ENCODE measurements around the gene SLC2A13.

GRCh38 chr12:39804479-39804878, 301.4 kb downstream of the SLC2A13 start:
- TF ChIP-seq CTCF (IDR thresholded peaks at IDR 0.05) (no peak), POLR2A (IDR thresholded peaks at IDR 0.05) (no peak), POLR2AphosphoS5 (IDR thresholded peaks at IDR 0.05; ENCODE audit: insufficient read depth in 1 of 2, low read depth in 1 of 2) (no peak)

All from vagina (tissue), 2 donors.